H1 (cell line): ENCODE measurements around the gene ZNF83. TPM values are rescaled to one million over a fixed set of nuclear protein-coding genes. Genes with fewer than 3 reads are reported as not detected.

ENCODE experiments used
- CTCF ChIA-PET: fragments of 300-600 bp; sonication (Branson Sonifier 250); formaldehyde crosslinking; loops from one replicate; lab custom pipeline; 2021; ENCODE audit not compliant: partially characterized antibody; lab: Charles Lee
- POLR2A ChIA-PET: fragments of 300-600 bp; sonication (Branson Sonifier 250); formaldehyde crosslinking; loops from one replicate; lab custom pipeline; 2021; ENCODE audit warnings: inconsistent platforms; ENCODE audit not compliant: partially characterized antibody; lab: Charles Lee
- DNase-seq, 2 experiments: peaks; one replicate each; pipeline versions ENCODE4 v3.0.0 to v3.0.0-alpha.2; 2010 to 2022; ENCODE audit warnings: low spot score in 2 of 2, low read depth in 1 of 2, mixed read lengths in 1 of 2
- FAIRE-seq: peaks from 2 replicates; lab custom pipeline; 2011; peaks lifted over from hg19 to GRCh38; lab: Jason Lieb, UNC
- H2AFZ ChIP-seq: 2 replicates; pipeline ENCODE4 v1.8.1; 2012; ENCODE audit warnings: low read length, inconsistent platforms
- H2AK5ac ChIP-seq: 2 replicates; pipeline ENCODE4 v1.6.1; 2013; ENCODE audit warnings: low read depth, low read length
- H2BK120ac ChIP-seq: replicated peaks from 2 replicates; pipeline ENCODE3; 2013; ENCODE audit warnings: low read depth, low read length, inconsistent platforms
- H2BK12ac ChIP-seq: 2 replicates; pipeline ENCODE4 v1.6.1; 2013; ENCODE audit warnings: low read depth, low read length
- H2BK15ac ChIP-seq: 2 replicates; pipeline ENCODE4 v1.6.1; 2013; ENCODE audit warnings: low read length
- H2BK20ac ChIP-seq: 2 replicates; pipeline ENCODE4 v1.6.1; 2013; ENCODE audit warnings: low read length
- H2BK5ac ChIP-seq: 2 replicates; pipeline ENCODE4 v1.6.1; 2013; ENCODE audit warnings: low read depth, low read length
- H3K14ac ChIP-seq: 2 replicates; pipeline ENCODE4 v1.6.1; 2013; ENCODE audit warnings: inconsistent platforms; ENCODE audit not compliant: insufficient read length
- H3K18ac ChIP-seq: 2 replicates; pipeline ENCODE4 v1.6.1; 2013; ENCODE audit warnings: low read length; ENCODE audit errors: extremely low read depth
- H3K23ac ChIP-seq: 2 replicates; pipeline ENCODE4 v1.6.1; 2013; ENCODE audit warnings: inconsistent platforms; ENCODE audit not compliant: insufficient read length
- H3K23me2 ChIP-seq: 2 replicates; pipeline ENCODE4 v1.6.1; 2013; ENCODE audit warnings: low read depth, low read length
- H3K27ac ChIP-seq: 2 replicates; pipeline ENCODE4 v1.6.1; 2011; ENCODE audit warnings: low read depth, low read length, inconsistent platforms
- H3K27me3 ChIP-seq, 4 experiments: replicated peaks in 1 of 4; 1 replicate in 1 of 4; 2 replicates in 3 of 4; pipeline versions ENCODE4 v1.6.1 to v1.8.1; 2011 to 2013; ENCODE audit warnings: low read length in 3 of 4, mild to moderate bottlenecking in 3 of 4, inconsistent platforms in 2 of 4, mixed read lengths in 2 of 4, moderate library complexity in 1 of 4; ENCODE audit not compliant: control insufficient read depth in 3 of 4, insufficient read depth in 3 of 4; ENCODE audit errors: extremely low read depth in 1 of 4
- H3K36me3 ChIP-seq, 4 experiments: 2 replicates each; pipeline versions ENCODE4 v1.6.1 to v1.8.1; 2011 to 2013; ENCODE audit warnings: mild to moderate bottlenecking in 4 of 4, low read length in 3 of 4, moderate library complexity in 2 of 4, control low read depth in 1 of 4, inconsistent platforms in 1 of 4; ENCODE audit not compliant: insufficient read depth in 4 of 4, control insufficient read depth in 2 of 4
- H3K4ac ChIP-seq: replicated peaks from 2 replicates; pipeline ENCODE3; 2013; ENCODE audit warnings: low read length, low read depth, mixed read lengths, inconsistent platforms; ENCODE audit not compliant: insufficient read length
- H3K4me1 ChIP-seq, 4 experiments: replicated peaks in 1 of 4; 1 replicate in 1 of 4; 2 replicates in 3 of 4; pipeline versions ENCODE4 v1.6.1 to v1.8.1; 2011 to 2013; ENCODE audit warnings: low read length in 3 of 4, inconsistent platforms in 2 of 4, mixed read lengths in 1 of 4; ENCODE audit not compliant: insufficient read depth in 4 of 4, control insufficient read depth in 3 of 4
- H3K4me2 ChIP-seq, 2 experiments: 2 replicates each; pipeline versions ENCODE4 v1.6.1 to v1.8.1; 2011 to 2013; ENCODE audit warnings: low read depth in 2 of 2, low read length in 2 of 2, control low read depth in 1 of 2, inconsistent platforms in 1 of 2, mild to moderate bottlenecking in 1 of 2; ENCODE audit not compliant: insufficient read depth in 1 of 2
- H3K4me3 ChIP-seq, 4 experiments: fragments of 200-600, 300-600 bp in 1 of 4; sonication (generic), shearing (Covaris generic), sonication (Bioruptor Twin) in 1 of 4; 2 replicates each; pipeline versions ENCODE4 v1.5.1 to v1.8.1; 2011 to 2016; ENCODE audit warnings: low read length in 4 of 4, low read depth in 3 of 4, control low read depth in 2 of 4, inconsistent platforms in 2 of 4, mild to moderate bottlenecking in 2 of 4, mixed read lengths in 1 of 4, moderate library complexity in 1 of 4; ENCODE audit not compliant: insufficient read depth in 2 of 4; ENCODE audit errors: extremely low read depth in 1 of 4
- H3K56ac ChIP-seq: replicated peaks from 2 replicates; pipeline ENCODE3; 2013; ENCODE audit warnings: low read depth, mild to moderate bottlenecking, mixed read lengths, low read length, inconsistent platforms; ENCODE audit not compliant: insufficient read length
- H3K79me1 ChIP-seq: 2 replicates; pipeline ENCODE4 v1.6.1; 2013; ENCODE audit warnings: low read depth, low read length, control low read depth
- H3K79me2 ChIP-seq, 2 experiments: 2 replicates each; pipeline versions ENCODE4 v1.6.1 to v1.8.1; 2012 to 2013; ENCODE audit warnings: low read length in 2 of 2, mild to moderate bottlenecking in 2 of 2, inconsistent platforms in 1 of 2; ENCODE audit not compliant: insufficient read depth in 2 of 2, control insufficient read depth in 1 of 2
- H3K9ac ChIP-seq, 4 experiments: replicated peaks in 1 of 4; 1 replicate in 1 of 4; 2 replicates in 3 of 4; pipeline versions ENCODE4 v1.6.1 to v1.8.1; 2011 to 2013; ENCODE audit warnings: low read depth in 3 of 4, low read length in 3 of 4, control low read depth in 2 of 4, mild to moderate bottlenecking in 2 of 4, moderate library complexity in 2 of 4, inconsistent platforms in 1 of 4; ENCODE audit errors: extremely low read depth in 1 of 4
- H3K9me3 ChIP-seq, 2 experiments: 2 replicates each; pipeline versions ENCODE4 v1.6.1 to v1.8.1; 2012 to 2013; ENCODE audit warnings: mild to moderate bottlenecking in 2 of 2, moderate library complexity in 2 of 2, control low read depth in 1 of 2, inconsistent platforms in 1 of 2, low read depth in 1 of 2, low read length in 1 of 2, mixed read lengths in 1 of 2; ENCODE audit not compliant: insufficient read depth in 2 of 2
- H4K20me1 ChIP-seq, 2 experiments: replicated peaks in 1 of 2; 2 replicates each; pipeline versions ENCODE3 to v1.8.1; 2011 to 2013; ENCODE audit warnings: inconsistent platforms in 2 of 2, low read length in 2 of 2, mild to moderate bottlenecking in 1 of 2; ENCODE audit not compliant: insufficient read depth in 2 of 2, control insufficient read depth in 1 of 2
- H4K5ac ChIP-seq: 2 replicates; pipeline ENCODE4 v1.6.1; 2013; ENCODE audit warnings: low read length, low read depth, mixed read lengths, inconsistent platforms; ENCODE audit not compliant: insufficient read length
- H4K8ac ChIP-seq: 2 replicates; pipeline ENCODE4 v1.8.0; 2013; ENCODE audit warnings: mild to moderate bottlenecking, moderate library complexity, low read length, inconsistent platforms; ENCODE audit not compliant: insufficient read depth; ENCODE audit errors: extremely low read depth
- H4K91ac ChIP-seq: replicated peaks from 2 replicates; pipeline ENCODE3; 2013; ENCODE audit warnings: low read length, mixed read lengths, inconsistent platforms; ENCODE audit not compliant: insufficient read length
- HDAC2 ChIP-seq, 2 experiments: fragments of 300-600 bp in 1 of 2; sonication (generic) in 1 of 2; IDR thresholded peaks; 2 replicates each; pipeline ENCODE4 v1.6.1; 2011 to 2012; ENCODE audit warnings: low read depth in 2 of 2, low read length in 2 of 2, mild to moderate bottlenecking in 2 of 2, moderate library complexity in 2 of 2, borderline replicate concordance in 1 of 2, inconsistent platforms in 1 of 2
- KDM4A ChIP-seq: IDR thresholded peaks from one replicate; pipeline ENCODE4 v1.7.1; 2012; ENCODE audit warnings: low read depth, mild to moderate bottlenecking, moderate library complexity, low read length, inconsistent platforms; ENCODE audit not compliant: severe bottlenecking
- NANOG ChIP-seq: IDR thresholded peaks from 2 replicates; pipeline ENCODE4 v1.6.1; 2011; ENCODE audit warnings: low read length, low read depth, mild to moderate bottlenecking, inconsistent platforms; ENCODE audit not compliant: insufficient read depth, poor library complexity, severe bottlenecking
- RXRA ChIP-seq: IDR thresholded peaks from 2 replicates; pipeline ENCODE4 v1.6.1; 2011; ENCODE audit warnings: low read depth, mild to moderate bottlenecking, low read length, moderate library complexity; ENCODE audit not compliant: insufficient read depth
- SIX5 ChIP-seq: IDR thresholded peaks from 2 replicates; pipeline ENCODE4 v1.6.1; 2011; ENCODE audit warnings: mild to moderate bottlenecking, low read depth, low read length
- TBP ChIP-seq: IDR thresholded peaks from 2 replicates; pipeline ENCODE4 v1.6.1; 2011; ENCODE audit warnings: low read depth, low read length, improper control_type of control experiment
- TEAD4 ChIP-seq: IDR thresholded peaks from 2 replicates; pipeline ENCODE4 v1.6.1; 2012; ENCODE audit warnings: low read depth, low read length, inconsistent platforms, mixed read lengths
- WGBS, 2 experiments: shearing (Covaris generic) in 1 of 2; methylation state at CpG; one replicate each; pipeline versions ENCODE4 v1.1.6 to v1.1.7; 2013 to 2015; ENCODE audit warnings: low lambda C conversion rate in 2 of 2, mixed read lengths in 2 of 2, inconsistent platforms in 1 of 2, low coverage in 1 of 2, missing lambda C conversion rate in 1 of 2; ENCODE audit not compliant: insufficient replicate concordance in 2 of 2, insufficient coverage in 1 of 2, insufficient read length in 1 of 2; ENCODE audit errors: extremely low coverage in 1 of 2, missing lambda C conversion rate in 1 of 2; 5-methylcytosine and 5-hydroxymethylcytosine counted together
- polyA plus RNA-seq, 7 experiments: library from polyadenylated mRNA; depleted of rRNA in 3 of 7; stranded (reverse) in 5 of 7; unstranded in 2 of 7; fragments of >200 nt in 5 of 7; fragments of 200-250 nt in 2 of 7; gene quantifications; 1 replicate in 5 of 7; 2 replicates in 1 of 7; 4 replicates in 1 of 7; pipeline versions ENCODE4 v1.2.1 to v1.2.3, GENCODE V29; 2011 to 2013; ENCODE audit warnings: missing spikeins in 2 of 7, mixed read lengths in 2 of 7
- total RNA-seq: library from RNA; stranded (reverse); fragmentation: NEBNext Ultra II Directional; extraction: Animal tissue kit (Norgen Biotek cat#: 25700); gene quantifications from 2 replicates; pipeline ENCODE4 v1.2.1, GENCODE V29; 2021

ZNF83 gene
- total and polyA plus RNA-seq, 2 of the 8 experiments (the other 6 are each of a cell fraction or from before 2014, with no cell fraction given), result 13.2 to 19.4 TPM

- no peak overlapping the region for H3K4me2 ChIP-seq
- no peaks in the 10 kb centered on the region for H3K79me1 ChIP-seq
- no peak overlapping the region for H3K14ac ChIP-seq
- no peaks in the 10 kb centered on the region; a peak in 1 of 4 replicates for H3K9me3 ChIP-seq
- H2AFZ ChIP-seq, result no peak overlapping the region
- no peak overlapping the region for H3K23ac ChIP-seq
- ChIA-PET POLR2A (no interaction called here), CTCF (no interaction called here)
- H3K56ac ChIP-seq, result no peak overlapping the region
- DNase-seq (no peak), FAIRE-seq (no peak)
- no peak overlapping the region for H4K8ac ChIP-seq
- no peaks in the 10 kb centered on the region for H3K79me2 ChIP-seq
- no peak overlapping the region for H3K4me3 ChIP-seq
- no peak overlapping the region for H3K9ac ChIP-seq
- no peak overlapping the region for H4K5ac ChIP-seq
- H2BK12ac ChIP-seq, result no peak overlapping the region
- no peak overlapping the region for H2BK20ac ChIP-seq
- no peaks in the 10 kb centered on the region for H4K20me1 ChIP-seq
- no peak overlapping the region for H2BK5ac ChIP-seq
- no peak overlapping the region for H3K4ac ChIP-seq
- H2BK15ac ChIP-seq, result no peak overlapping the region
- H3K27ac ChIP-seq, result no peak overlapping the region
- peaks cover 0 to 9% (median 6%) of the 10 kb centered on the region in 4 experiments; a peak in 4 of 8 replicates for H3K36me3 ChIP-seq
- no peaks in the 10 kb centered on the region for H3K4me1 ChIP-seq
- 92% methylated on average over 4 of the region's 4 CpGs; no CpG with 5 or more reads in 1 of the 2 experiments for WGBS, 2 experiments
- H3K23me2 ChIP-seq, result no peaks in the 10 kb centered on the region
- H2AK5ac ChIP-seq, result no peak overlapping the region
- no peak overlapping the region for H4K91ac ChIP-seq
- H3K27me3 ChIP-seq, result no peaks in the 10 kb centered on the region
- H2BK120ac ChIP-seq, result no peak overlapping the region
- no peak overlapping the region for H3K18ac ChIP-seq
- TF ChIP-seq RXRA (no peak), HDAC2 (IDR thresholded peaks at IDR 0.05; ENCODE audit: borderline replicate concordance in 1 of 2, low read depth in 2 of 2, low read length in 2 of 2) (no peak), TEAD4 (no peak), NANOG (no peak), KDM4A (no peak), TBP (no peak), SIX5 (no peak)
Observed at GRCh38 chr19:52653161-52653560, 15.0 kb upstream of the ZNF83 start.
